GM19025 (cell line): ENCODE results near the gene C19orf44.
"Not testable (repeated sequence)": the region's sequence is repeated elsewhere in the genome, so short reads cannot be mapped to it uniquely, and the experiment has no call there.

Experiments
- ATAC-seq: cut with Tn5 transposase; IDR thresholded peaks from one replicate; pipeline ENCODE4 v1.9.1; 2021; ENCODE audit warnings: mild to moderate bottlenecking, low read depth, moderate library complexity; ENCODE audit not compliant: unreplicated experiment

Gene C19orf44

DNA sequence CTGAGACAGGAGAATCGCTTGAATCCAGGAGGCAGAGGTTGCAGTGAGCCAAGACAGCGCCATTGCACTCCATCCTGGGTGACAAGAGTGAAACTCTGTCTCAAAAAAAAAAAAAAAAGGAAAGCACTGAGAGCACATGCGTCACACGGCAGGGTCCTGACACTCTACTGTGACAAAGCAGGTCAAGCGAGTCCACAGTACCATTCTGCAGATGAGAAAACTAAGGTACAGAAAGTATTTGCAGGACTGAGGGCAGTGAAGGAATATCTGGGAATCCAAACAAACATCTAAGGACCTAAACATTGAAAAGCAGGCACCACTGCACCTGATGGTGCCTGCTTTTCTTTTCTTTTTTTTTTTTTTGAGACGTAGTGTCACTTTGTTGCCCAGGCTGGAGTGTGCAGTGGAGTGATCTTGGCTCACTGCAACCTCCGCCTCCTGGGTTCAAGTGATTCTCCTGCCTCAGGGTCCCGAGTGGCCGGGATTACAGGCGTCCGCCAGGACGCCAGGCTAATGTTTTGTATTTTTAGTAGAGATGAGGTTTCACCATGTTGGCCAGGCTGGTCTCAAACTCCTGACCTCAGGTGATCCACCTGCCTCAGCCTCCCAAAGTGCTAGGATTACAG lies 29.3 kb upstream of the C19orf44 start:
- ATAC-seq: not testable (repeated sequence)

DNA sequence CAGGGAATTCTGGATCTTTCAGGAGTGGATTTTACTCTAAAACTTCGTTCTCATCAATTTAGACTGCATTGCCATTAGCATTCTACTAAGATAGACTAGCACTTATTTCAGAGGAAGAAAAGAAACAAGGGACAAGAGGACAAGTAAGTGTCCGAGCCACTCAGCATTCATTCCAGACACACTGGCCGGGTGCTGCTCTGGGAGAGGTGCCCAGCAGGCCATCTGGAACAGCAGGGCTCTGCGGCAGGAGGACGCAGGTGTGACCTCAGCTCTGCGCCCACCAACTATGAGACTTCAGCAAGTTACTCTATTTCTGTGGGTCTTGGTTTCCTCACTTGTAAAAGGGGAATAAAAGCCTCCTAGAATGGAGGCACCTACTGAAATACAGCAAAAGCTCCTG lies 28.6 kb upstream of the C19orf44 start:
- ATAC-seq: no peak

DNA sequence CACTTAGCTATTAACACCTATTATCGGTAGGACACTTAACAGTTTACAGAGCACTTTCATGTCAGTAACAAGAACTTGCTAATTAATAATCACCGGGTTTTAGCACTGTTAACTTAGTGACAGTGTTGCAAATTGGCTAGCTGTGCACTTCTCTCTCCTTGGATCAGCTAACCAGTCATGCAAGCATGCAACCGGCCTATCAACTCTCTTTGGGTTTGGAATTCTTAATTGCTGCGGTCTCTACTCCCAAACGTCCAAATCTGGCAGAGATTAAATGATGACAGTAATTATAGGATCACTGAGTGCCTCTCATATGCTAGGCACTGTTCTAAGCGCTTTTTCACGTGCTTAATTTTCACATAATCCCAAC lies 25.7 kb upstream of the C19orf44 start:
- ATAC-seq: no peak

DNA sequence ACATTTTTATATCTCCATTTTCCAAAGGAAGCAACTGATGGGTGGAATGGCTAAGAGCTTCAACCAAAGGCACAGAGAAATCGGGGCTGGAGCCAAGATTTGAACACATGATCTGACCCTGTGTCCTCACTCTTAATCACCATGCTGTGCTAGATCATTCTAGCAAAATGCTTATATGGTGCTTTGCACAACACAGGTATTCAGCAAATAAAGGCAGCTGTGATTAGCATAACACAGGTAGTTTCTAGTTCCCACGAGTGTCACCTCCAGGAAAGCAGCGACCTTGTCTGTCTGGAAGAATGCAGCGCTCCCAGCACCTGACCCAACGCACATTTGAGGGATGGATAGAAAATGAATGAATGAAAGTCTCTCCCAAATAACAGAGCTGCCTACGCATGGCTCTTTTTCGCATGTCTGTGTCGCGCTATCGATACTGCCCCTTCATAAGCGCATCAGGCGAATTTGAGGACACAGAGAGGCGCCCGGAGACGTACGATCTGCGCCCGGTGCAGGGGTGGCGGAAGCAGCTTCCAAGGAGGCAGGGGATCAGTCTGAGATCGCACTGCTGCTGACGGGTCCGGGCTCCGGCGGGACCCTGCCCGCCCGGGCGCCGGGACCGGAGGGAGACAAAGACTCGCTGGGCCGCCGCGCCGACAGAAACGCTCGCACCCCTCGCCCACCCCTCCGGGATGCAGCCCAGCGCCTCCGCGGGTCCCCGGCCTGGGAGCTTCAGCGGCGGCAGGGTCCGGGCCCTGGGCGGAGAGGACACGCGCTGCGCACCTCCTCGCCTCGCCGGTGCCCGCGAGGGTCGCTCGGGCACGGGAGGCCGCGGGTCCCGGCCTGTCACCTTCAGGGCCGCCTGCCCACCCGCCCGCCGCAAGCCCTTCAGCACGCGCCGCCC lies 25.0 kb upstream of the C19orf44 start:
- peak; percentile 16 for ATAC-seq

DNA sequence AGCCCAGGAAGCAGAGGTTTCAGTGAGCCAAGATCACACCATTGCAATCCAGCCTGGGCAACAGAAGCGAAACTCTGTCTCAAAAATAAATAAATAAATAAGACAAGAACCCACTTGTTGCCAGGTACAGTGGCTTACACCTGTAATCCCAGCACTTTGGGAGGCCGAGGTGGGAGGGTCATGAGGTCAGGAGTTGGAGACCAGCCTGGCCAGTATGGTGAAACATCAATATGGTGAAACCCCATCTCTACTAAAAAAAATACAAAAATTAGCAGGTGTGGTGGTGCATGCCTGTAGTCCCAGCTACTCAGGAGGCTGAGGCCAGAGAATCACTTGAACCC lies 23.7 kb upstream of the C19orf44 start:
- not testable (repeated sequence) for ATAC-seq

DNA sequence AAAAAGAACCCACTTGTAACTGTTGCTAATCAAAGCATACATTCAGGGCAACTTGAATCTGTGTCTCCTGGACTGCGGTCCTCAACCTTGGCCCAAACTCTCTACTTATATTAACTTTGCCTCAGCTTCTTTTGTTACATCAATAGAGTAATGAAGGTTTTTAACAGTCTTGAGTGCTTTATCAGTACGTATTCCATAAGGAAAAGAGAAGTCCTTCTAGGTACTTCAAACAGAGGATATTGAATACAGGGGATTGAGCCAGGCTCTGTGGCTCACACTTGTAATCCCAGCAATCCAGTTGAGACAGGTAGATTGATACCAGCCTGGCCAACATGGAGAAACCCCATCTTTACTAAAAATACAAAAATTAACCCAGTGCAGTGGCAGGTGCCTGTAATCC lies 23.2 kb upstream of the C19orf44 start:
- ATAC-seq: no peak

DNA sequence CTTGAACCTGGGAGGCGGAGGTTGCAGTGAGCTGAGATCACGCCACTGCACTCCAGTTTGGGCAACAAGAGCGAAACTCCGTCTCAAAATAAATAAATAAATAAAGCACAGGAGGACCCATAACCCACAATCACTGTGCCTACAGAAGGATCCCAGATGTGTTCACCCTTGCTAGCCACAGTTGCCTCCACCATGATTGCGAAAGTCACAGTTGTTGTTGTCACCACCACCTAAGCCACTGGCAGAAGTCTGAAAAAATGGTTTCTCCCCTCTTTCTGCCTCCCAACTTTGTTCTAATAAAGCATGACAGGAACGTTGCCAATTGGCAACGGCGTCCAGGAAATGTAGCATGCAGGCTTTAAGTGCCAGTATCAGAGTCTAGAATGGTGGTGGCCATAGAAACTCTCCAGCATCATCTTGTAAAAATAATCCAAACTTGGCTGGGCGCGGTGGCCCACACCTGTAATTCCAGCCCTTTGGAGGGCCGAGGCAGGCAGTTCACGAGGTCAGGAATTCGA lies 22.3 kb upstream of the C19orf44 start:
- no peak for ATAC-seq

DNA sequence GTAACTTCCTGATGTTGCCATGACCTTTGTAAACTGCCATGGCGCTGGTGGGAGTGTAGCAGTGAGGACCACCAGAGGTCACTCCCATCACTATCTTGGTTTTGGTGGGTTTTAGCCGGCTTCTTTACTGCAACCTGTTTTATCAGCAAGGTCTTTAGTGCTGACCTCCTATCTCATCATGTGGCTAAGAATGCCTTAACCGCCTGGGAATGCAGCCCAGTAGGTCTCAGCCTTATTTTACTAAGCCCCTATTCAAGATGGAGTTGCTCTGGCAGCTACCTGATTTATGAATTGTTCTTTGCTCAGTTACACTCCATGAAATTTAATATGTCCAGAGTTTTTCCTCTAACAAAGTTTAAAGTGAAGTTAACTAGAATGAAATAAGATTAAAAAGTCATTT lies 19.8 kb upstream of the C19orf44 start:
- ATAC-seq: no peak

DNA sequence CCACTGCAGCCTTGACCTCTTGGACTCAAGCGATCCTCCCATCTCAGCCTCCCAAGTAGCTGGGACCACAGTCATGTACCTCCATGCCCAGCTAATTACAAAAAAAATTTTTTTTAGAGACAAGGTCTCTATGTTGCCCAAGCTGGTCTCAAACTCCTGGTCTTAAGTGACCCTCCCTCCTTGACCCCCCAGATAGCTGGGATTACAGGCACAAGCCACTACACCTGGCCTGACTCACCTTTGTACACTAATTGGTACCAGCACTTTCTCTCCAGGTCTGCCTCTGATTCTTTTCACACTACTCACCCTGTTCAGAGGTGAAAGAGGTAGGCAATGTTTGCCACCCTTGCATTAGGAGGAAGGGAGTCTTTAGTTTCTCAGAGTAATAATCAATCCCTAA lies 18.9 kb upstream of the C19orf44 start:
- no peak for ATAC-seq

DNA sequence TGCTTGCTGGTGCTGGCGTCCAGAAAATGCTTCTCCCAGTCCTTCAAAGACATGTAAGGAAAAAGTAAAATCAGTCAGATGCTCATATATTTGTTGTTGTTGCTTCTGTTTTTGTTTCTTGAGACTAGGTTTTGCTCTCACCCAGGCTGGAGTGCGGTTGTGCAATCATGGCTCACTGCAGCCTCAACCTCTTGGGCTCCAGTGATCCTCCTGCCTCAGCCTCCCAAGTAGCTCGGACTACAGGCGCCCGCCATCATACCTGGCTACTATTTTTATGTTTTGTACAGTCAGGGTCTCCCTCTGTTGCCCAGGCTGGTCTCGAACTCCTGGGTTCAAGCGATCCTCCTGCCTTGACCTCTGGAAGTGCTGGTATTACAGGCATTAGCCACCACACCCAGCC lies 13.4 kb upstream of the C19orf44 start:
- no peak for ATAC-seq

DNA sequence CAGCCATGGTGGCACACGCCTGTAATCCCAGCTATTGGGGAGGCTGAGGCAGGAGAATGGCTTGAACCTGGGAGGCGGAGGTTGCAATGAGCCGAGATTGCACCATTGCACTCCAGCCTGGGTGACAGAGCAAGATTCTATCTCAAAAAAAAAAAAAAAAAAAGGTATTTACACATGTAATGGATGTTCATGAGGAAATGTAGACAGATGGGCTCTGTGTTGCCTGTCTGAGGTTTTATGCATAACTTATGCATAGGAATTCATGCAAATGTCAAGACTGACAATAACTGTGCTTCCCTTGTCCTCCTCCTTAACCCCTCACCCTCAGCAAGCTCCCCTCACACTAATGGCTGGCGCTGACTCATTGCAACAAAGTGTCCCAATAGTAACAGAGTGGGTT lies 9.7 kb upstream of the C19orf44 start:
- ATAC-seq: not testable (repeated sequence)

DNA sequence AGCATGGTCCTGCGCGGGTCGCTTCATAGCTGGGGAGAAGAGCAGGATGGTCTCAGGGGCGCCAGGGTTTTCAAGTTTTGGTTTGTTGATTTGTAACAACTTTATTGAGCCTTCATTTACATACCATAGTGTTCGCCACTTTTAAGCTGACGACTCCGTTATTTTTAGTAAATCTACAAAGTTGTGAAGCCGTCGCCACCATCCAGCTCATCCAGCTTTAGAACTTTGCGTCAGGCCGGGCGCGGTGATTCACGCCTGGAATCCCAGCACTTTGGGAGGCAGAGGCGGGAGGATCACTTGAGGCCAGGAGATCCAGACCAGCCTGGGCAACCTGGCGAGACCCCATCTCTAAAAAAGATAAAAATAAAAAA lies 404 bp downstream of the C19orf44 start:
- no peak for ATAC-seq

DNA sequence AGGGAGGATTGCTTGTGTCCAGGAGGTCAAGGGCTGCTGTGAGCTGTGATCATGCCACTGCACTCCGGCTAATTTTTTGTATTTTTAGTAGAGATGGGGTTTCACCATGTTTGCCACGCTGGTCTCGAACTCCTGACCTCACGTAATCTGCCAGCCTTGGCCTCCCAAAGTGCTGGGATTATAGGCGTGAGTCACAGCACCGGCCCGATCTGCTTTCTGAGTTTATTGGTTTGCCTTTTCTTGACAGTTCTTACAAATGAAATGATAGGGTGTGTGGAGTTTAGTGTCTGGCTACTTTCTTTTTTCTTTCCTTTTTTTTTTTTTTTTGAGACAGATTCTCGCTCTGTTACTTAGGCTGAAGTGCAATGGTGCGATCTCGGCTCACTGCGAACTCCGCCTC lies 848 bp downstream of the C19orf44 start:
- ATAC-seq: no peak

DNA sequence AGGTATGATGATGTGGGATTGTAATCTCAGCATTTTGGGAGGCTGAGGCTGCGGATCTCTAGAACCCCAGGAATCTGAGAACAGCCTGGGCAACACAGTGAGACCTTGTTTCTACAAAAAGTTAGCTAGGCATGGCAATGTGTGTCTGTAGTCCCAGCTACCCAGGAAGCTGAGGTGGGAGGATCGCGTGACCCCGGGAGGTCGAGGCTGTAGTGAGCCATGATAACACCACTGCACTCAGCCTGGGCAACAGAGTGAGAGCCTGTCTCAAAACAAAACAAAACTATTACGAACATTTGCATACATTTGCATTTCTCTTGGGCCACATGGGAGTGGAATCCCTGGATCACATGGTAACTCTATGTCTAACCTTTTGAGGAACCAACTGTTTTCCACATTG lies 1.6 kb downstream of the C19orf44 start:
- no peak for ATAC-seq

DNA sequence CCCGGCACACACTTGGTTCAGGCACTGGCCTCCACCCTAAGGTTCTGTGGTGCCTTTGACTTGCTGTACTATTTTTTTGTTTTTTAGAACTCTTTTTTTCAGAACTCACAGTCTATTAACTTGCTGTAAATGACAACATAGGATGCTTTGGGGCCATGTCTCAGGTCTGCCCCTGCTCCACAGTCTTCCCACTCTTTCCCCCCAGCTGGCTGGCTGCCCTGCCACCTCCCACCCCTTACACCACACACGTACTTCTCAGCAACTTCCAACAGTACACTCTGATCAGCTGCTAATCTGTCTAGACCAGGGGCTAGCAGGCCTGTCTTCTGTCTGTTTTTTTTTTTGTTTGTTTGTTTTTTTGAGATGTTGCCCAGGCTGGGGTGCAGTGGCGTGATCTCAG lies 8.1 kb downstream of the C19orf44 start:
- ATAC-seq: no peak

DNA sequence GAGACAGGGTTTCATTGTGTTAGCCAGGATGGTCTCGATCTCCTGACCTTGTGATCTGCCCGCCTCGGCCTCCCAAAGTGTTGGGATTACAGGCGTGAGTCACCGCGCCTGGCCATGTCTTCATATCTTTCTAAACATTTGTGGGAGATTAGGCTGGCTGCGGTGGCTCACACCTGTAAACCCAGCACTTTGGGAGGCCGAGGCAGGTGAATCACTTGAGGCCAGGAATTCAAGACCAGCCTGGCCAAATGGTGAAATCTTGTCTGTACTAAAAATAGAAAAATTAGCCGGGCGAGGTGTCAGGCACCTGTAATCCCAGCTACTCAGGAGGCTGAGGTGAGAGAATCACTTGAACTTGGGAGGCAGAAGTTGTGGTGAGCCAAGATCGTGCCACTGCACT lies 10.0 kb downstream of the C19orf44 start:
- not testable (repeated sequence) for ATAC-seq

DNA sequence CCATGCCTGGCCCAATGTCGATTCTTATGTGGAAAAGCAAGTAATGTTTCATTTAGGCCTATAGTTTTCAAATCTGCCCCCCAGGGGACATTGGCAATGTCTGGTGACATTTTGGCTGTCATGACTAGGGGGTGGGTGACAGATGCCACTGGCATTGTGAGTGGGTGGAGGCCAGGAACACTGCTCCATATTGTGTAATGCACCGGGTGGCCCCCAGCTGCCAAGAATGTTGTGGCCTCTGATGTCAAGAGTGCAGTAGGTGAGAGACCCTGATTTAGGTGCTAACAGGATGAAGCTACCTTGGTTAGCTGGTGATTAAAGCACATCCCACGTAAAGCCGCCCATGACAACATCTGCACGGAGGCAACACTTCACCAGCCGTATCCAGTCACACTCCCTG lies 10.8 kb downstream of the C19orf44 start:
- ATAC-seq: no peak

DNA sequence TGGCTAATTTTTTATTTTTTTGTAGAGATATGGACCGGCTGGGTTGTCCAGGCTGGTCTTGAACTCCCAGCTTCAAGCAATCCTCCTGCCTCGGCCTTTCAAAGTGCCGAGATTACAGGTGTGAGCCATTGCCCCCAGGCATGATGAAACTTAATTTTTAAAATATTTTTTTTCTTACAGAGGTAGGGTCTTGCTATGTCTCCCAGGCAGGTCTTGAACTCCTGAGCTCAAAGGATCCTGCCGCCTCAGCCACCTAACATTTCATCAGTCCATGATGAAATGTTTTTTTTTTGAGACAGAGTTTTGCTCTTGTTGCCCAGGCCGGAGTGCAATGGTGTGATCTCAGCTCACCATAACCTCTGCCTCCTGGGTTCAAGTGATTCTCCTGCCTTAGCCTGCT lies 12.4 kb downstream of the C19orf44 start:
- ATAC-seq: no peak

DNA sequence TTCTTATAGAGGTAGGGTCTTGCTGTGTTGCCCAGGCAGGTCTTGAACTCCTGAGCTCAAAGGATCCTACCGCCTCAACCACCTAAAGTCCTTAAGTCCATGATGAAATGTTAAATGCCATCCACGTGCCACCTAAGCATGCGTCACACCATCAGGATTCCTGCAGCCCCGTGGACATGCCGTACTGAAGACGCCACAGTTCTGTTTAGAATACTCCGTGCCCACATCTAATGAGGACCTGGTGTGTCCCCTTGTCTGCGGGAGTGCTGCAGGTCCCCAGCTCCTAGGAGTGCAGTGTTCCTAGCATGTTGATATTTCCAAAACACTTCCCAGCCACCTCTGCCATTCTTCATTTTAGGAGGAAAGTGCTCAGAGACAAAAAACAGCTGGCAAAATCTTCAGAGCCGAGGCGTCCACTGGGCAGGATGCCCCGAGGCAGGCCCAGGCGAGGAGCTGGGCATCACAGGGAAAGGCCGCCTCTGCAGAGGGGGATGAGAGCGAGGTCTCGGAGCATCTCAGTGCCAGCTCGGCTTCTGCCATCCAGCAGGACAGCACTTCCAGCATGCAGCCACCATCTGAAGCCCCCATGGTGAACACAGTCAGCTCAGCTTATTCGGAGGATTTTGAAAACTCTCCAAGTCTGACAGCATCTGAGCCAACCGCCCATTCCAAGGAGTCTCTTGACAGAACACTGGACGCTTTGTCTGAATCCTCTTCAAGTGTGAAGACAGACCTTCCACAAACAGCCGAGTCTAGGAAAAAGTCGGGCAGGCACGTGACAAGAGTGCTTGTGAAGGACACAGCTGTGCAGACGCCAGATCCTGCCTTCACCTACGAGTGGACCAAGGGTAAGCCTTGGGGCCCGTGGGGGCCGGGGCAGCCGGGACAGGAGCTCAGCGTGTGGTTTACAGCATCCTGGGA lies 13.2 kb downstream of the C19orf44 start:
- ATAC-seq: no peak

DNA sequence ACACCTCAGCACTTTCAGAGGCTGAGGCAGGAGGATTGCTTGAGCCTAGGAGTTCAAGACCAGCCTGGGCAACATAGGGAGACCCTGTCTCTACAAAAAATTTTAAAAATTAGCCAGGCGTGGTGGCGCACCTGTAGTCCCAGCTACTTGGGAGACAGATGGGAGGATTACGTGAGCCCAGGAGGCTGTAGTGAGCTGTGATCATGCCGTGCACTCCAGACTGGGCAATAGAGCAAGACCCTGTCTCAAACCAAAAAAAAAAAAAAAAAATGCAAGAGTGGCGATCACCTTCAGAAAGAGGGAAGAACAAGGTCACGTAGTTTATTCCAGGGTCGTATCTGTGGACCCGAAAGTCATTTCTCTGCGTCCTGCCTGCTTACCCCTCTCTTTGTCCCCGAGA lies 16.4 kb downstream of the C19orf44 start:
- ATAC-seq: not testable (repeated sequence)

DNA sequence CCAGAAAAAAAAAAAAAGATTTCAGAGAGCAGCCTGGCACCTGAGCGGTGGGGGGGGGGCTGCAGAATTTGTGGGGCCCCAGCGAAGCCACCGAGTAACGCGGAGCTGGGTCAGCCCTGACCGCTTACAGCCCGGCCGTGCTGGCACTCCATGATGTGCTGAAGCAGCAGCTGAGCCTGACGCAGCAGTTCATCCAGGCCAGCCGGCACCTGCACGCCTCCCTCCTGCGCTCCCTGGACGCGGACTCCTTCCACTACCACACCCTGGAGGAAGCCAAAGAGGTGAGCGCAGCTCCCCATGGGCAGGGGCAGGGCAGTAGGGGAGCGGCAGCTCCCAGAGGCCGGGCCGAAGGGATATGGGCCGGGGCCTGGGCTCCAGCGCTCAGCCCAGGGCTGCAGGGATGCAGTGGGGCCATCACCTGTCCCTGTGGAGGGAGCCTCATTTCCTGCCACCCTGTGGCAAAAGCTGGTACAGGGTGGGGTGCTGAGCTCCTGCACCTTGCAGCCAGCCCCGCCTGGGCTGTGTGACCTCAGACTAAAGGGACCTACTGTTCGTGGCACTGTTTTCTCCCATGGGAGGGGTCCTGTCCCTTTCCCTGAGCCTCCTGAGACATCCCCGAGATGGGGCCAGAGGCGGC lies 18.3 kb downstream of the C19orf44 start:
- no peak for ATAC-seq
